Measurements from ENCODE around the gene DSCAML1. TPM values are rescaled to one million over a fixed set of nuclear protein-coding genes. Genes with fewer than 3 reads are reported as not detected.

DSCAML1 gene
- total and polyA plus RNA-seq, 9 of the 15 experiments (the other 6 are each of a cell fraction or from before 2014, with no cell fraction given), result not detected

DNA sequence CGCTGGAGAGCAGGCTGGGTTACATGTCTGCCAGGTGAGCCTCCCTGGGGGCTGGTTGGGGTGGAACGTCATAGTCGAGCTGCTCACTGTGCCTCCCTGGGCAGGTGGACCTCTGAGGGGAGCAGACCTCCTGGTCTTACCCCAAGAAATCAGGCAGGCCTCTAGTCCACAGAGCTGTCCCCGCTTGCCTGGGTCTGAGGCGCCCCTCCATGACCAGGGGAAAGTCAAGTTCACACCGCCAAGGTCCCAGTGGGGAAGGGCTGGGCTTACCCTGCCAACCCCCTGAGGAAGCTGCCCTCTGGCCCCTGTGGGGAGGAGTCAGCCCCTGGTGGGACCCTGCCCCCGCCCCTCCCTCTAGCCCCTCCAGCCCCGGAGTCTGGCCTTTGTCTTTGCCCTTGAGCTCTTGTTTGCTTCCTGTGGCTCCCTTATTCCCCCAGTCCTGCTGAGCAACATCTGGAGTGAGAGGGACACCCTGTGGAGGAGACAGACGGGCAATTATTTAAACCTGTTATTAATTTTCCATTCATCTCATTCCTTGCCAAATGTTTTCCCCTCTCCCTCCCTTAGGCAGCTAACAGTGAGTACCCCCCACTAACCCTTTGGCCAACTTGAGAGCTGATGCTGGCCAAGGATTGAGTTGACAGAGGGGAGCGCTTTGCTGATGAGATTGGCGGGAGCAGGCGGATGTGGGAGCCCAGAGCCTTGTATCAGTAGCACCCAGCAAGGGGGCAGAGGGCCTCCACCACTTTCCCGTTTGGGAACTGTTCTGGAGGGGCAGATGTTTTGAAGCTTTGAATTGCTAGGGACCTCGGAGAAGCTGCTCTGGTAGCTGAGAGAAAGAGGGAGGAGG is 385.9 kb downstream of the DSCAML1 start (continued):
- no peak for TF ChIP-seq CLOCK (CRISPR knock-in tag; IDR thresholded peaks at IDR 0.05; ENCODE audit: borderline replicate concordance)
- no peak for TF ChIP-seq C11orf30 (IDR thresholded peaks at IDR 0.05; ENCODE audit: low read depth)
- no peak for TF ChIP-seq THRA (IDR thresholded peaks at IDR 0.05)
- TF ChIP-seq RHOXF2B (CRISPR knock-in tag; conservative IDR thresholded peaks at IDR 0.05), result no peak
- TF ChIP-seq ZNF121 (CRISPR knock-in tag; conservative IDR thresholded peaks at IDR 0.05), result no peak
- no peak for TF ChIP-seq RNF219 (CRISPR knock-in tag; IDR thresholded peaks at IDR 0.05)
- no peak for TF ChIP-seq SOX6 (IDR thresholded peaks at IDR 0.05)

Data from K562 (cell line).